ENCODE results near the gene PTPN18.
"Not testable (repeated sequence)": the region's sequence is repeated elsewhere in the genome, so short reads cannot be mapped to it uniquely, and the experiment has no call there.

Gene PTPN18

GRCh38 chr2:130390460-130391057 lies 34.7 kb downstream of the PTPN18 start:
- Histone ChIP-seq H3K27me3 (peaks cover 9% of the 10 kb centered on the region), H3K9me3 (no peaks in the 10 kb centered on the region), H3K4me3 (ENCODE audit: low read depth in 1 of 2, low read length in 1 of 2) (peak overlapping the region; percentile 75 to 78), H3K36me3 (peaks cover 3% of the 10 kb centered on the region), H3K4me1 (ENCODE audit: control insufficient read depth in 1 of 2, insufficient read depth in 1 of 2, low read depth in 1 of 2, low read length in 1 of 2) (peaks cover 15 to 17% of the 10 kb centered on the region in 2 experiments), H3K27ac (peak overlapping the region; percentile 55)
- TF ChIP-seq CTCF (IDR thresholded peaks at IDR 0.05): no peak

- Histone ChIP-seq H3K27ac (peak overlapping the region; percentile 55), H3K4me3 (ENCODE audit: low read depth in 1 of 2, low read length in 1 of 2) (peak overlapping the region; percentile 75 to 78), H3K36me3 (peaks cover 2% of the 10 kb centered on the region), H3K4me1 (ENCODE audit: control insufficient read depth in 1 of 2, insufficient read depth in 1 of 2, low read depth in 1 of 2, low read length in 1 of 2) (peaks cover 15 to 17% of the 10 kb centered on the region in 2 experiments), H3K27me3 (peaks cover 16% of the 10 kb centered on the region), H3K9me3 (no peaks in the 10 kb centered on the region)
- peak; percentile 11 for TF ChIP-seq CTCF (IDR thresholded peaks at IDR 0.05)
These were observed 35.4 kb downstream of the PTPN18 start for GRCh38 chr2:130391058-130391871.

GRCh38 chr2:130391872-130392670 lies 36.2 kb downstream of the PTPN18 start:
- H3K4me1 ChIP-seq (ENCODE audit: control insufficient read depth in 1 of 2, insufficient read depth in 1 of 2, low read depth in 1 of 2, low read length in 1 of 2): peaks cover 15 to 17% of the 10 kb centered on the region in 2 experiments
- peak overlapping the region; percentile 55 for H3K27ac ChIP-seq

GRCh38 chr2:130393318-130393910 lies 37.6 kb downstream of the PTPN18 start:
- Histone ChIP-seq H3K4me1 (ENCODE audit: control insufficient read depth in 1 of 2, insufficient read depth in 1 of 2, low read depth in 1 of 2, low read length in 1 of 2) (peaks cover 15 to 17% of the 10 kb centered on the region in 2 experiments), H3K27ac (no peak overlapping the region), H3K27me3 (peaks cover 35% of the 10 kb centered on the region), H3K9me3 (no peaks in the 10 kb centered on the region), H3K4me3 (ENCODE audit: low read depth in 1 of 2, low read length in 1 of 2) (no peak overlapping the region), H3K36me3 (no peaks in the 10 kb centered on the region)
- no peak for TF ChIP-seq CTCF (IDR thresholded peaks at IDR 0.05)

More at GRCh38 chr2:130391872-130392670, 36.2 kb downstream of the PTPN18 start:
- Histone ChIP-seq H3K36me3 (no peaks in the 10 kb centered on the region), H3K27me3 (peaks cover 24% of the 10 kb centered on the region), H3K4me3 (ENCODE audit: low read depth in 1 of 2, low read length in 1 of 2) (peak overlapping the region; percentile 75 to 78), H3K9me3 (no peaks in the 10 kb centered on the region)
- TF ChIP-seq CTCF (IDR thresholded peaks at IDR 0.05): no peak

DNA sequence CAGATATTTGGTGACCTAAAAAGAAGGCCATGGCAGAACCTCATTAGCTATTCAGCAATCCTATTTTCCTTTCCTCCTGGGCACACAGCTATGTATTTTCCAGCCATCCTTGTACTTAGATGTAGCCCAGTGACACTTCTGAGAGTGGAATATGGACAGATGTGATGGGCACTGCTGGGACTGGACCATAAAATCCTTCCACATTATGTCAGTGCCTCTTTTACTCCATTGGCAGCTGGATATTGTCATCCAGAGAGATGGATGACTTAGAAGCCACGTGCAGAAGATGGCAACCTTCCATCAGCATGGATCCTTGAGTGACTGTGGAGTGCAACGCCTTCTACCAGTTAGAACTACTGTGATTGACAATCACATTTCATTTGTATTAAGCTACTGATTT lies 50.4 kb downstream of the PTPN18 start:
- not testable (repeated sequence) for H3K4me3 ChIP-seq (ENCODE audit: low read depth in 1 of 2, low read length in 1 of 2); H3K27me3 ChIP-seq; H3K36me3 ChIP-seq; H3K27ac ChIP-seq; H3K9me3 ChIP-seq; H3K4me1 ChIP-seq (ENCODE audit: control insufficient read depth in 1 of 2, insufficient read depth in 1 of 2, low read depth in 1 of 2, low read length in 1 of 2)

GRCh38 chr2:130416693-130417092 lies 60.8 kb downstream of the PTPN18 start:
- not testable (repeated sequence) for H3K4me3 ChIP-seq (ENCODE audit: low read depth in 1 of 2, low read length in 1 of 2); H3K27me3 ChIP-seq; H3K4me1 ChIP-seq (ENCODE audit: control insufficient read depth in 1 of 2, insufficient read depth in 1 of 2, low read depth in 1 of 2, low read length in 1 of 2); H3K9me3 ChIP-seq; H3K27ac ChIP-seq; H3K36me3 ChIP-seq

GRCh38 chr2:130418845-130419244 lies 63.0 kb downstream of the PTPN18 start:
- peaks cover 13% of the 10 kb centered on the region for H3K27me3 ChIP-seq
- H3K27ac ChIP-seq; H3K4me3 ChIP-seq (ENCODE audit: low read depth in 1 of 2, low read length in 1 of 2); H3K4me1 ChIP-seq (ENCODE audit: control insufficient read depth in 1 of 2, insufficient read depth in 1 of 2, low read depth in 1 of 2, low read length in 1 of 2); H3K9me3 ChIP-seq; H3K36me3 ChIP-seq: not testable (repeated sequence)

All from neutrophil (primary cell).